Measurements from ENCODE around the gene CSNK1G2. TPM values are rescaled to one million over a fixed set of nuclear protein-coding genes. Genes with fewer than 3 reads are reported as not detected.

CSNK1G2 gene
- polyA plus RNA-seq: 10 to 100 TPM; 18.0 to 35.4 (median 21.8) TPM

DNA sequence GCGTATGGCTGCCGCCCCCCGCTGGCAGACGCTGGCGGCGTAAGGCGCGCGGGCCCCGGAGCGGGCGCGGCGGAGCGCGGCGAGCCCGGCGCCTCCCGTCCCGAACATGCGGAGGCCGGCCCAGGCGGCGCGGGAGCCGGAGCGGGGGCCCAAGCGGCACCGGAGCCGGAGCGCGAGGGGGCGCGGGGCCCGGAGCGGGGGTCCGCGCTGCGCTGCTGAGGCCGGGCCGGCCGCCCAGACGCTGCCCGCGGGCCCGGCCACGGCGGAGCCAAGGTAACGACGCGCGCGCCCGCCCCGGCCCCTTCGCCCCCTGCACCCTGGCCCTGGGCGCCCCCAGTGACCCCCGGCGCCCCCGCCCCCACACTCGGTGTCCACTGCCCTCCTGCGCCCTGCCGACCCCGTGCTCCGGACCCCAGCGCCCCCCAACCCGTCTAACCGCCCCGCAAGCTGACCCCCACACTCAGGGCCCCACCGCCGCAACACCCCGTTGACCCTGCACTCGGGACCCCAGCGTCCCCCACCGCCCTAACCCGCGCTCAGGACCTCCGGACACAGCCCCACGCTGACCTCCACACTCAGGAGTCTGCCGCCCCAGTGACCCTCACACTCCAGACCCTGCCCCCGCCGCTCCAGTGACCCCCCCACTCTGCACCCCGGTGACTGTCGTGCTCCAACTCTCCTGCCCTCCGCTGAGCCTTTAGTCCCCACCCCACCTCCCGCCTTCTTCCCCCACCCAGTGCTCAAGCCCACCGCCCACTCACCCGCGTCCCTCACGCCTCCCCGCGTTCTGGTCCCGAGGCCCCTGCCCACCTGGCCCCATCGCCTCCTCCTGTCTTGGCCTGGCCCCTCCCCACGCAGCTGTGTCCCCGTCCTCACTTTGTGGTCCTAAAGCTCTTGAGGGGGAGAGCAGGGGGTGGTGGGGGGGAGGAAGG, at the start of gene CSNK1G2:
Gene CSNK1G2, plus strand, starts transcription at position 27 of the 932 bp plus-strand sequence. CDS start 28,601 bp downstream, outside the sequence.
- DNase-seq: no peak
- peaks cover 35 to 40% of the 10 kb centered on the region in 2 donors for H3K4me1 Mint-ChIP-seq
- H3K27ac Mint-ChIP-seq: peak within 1 kb of the TSS; percentile 97 to 100 (median 100)
- peaks cover 0 to 4% (median 4%) of the 10 kb centered on the region in 3 donors for H3K36me3 Mint-ChIP-seq
- H3K4me3 Mint-ChIP-seq: peak within 1 kb of the TSS; percentile 92 to 97 (median 96)
- H3K27me3 Mint-ChIP-seq (ENCODE audit: low read depth in 3 of 3): peaks cover 37 to 44% (median 42%) of the 10 kb centered on the region in 3 donors
- no peaks in the 10 kb centered on the region for H3K9me3 Mint-ChIP-seq

DNA sequence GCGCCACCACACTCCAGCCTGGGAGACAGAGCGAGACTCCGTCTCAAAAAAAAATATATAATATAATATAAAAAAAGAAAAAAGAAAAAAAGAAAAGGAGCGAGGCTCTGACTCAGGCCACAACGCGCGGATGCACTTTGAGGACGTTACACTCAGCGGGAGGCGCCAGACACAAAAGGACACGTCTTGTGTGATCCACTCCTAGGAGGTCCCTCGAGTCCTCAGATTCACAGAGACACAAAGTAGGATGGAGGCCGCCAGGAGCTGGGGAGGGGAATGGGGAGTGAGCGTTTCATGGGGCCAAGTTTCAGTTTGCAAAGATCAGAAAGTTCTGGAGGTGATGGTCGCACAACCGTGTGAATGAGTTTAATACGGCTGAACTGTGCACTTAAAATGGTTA, 47.2 kb upstream of the CSNK1G2 start:
- Mint-ChIP-seq H3K27me3 (ENCODE audit: low read depth in 3 of 3) (peaks cover 15 to 29% (median 19%) of the 10 kb centered on the region in 3 donors), H3K36me3 (no peaks in the 10 kb centered on the region), H3K27ac (peak overlapping the region in 5 of 6 donors; percentile 24 to 87 (median 49)), H3K4me1 (peaks cover 44 to 50% of the 10 kb centered on the region in 2 donors), H3K4me3 (peak overlapping the region in 4 of 5 donors; percentile 24 to 62 (median 46)), H3K9me3 (no peaks in the 10 kb centered on the region)
- no peak for DNase-seq

DNA sequence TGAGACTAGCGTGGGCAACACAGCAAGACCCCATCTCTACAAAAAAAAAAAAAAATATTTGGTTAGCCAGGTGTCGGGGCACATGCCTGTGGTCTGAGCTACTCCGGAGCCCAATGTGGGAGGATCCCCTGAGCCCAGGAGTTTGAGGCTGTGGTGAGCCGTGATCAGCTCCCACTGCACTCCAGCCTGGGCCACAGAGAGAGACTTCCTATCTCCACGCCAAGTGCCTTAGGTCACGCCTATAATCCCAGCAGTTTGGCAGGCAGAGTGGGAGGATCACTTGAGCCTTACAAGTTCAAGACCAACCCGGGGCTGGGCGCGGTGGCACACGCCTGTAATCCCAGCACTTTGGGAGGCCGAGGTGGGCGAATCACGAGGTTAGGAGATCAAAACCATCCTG, 44.5 kb upstream of the CSNK1G2 start:
- peak overlapping the region; percentile 98 to 100 (median 98) for H3K27ac Mint-ChIP-seq
- peaks cover 44 to 49% of the 10 kb centered on the region in 2 donors for H3K4me1 Mint-ChIP-seq
- peak overlapping the region; percentile 81 to 94 (median 90) for H3K4me3 Mint-ChIP-seq
- H3K27me3 Mint-ChIP-seq (ENCODE audit: low read depth in 3 of 3): peaks cover 16 to 29% (median 19%) of the 10 kb centered on the region in 3 donors
- H3K36me3 Mint-ChIP-seq: no peaks in the 10 kb centered on the region
- no peaks in the 10 kb centered on the region for H3K9me3 Mint-ChIP-seq
- DNase-seq: no peak

DNA sequence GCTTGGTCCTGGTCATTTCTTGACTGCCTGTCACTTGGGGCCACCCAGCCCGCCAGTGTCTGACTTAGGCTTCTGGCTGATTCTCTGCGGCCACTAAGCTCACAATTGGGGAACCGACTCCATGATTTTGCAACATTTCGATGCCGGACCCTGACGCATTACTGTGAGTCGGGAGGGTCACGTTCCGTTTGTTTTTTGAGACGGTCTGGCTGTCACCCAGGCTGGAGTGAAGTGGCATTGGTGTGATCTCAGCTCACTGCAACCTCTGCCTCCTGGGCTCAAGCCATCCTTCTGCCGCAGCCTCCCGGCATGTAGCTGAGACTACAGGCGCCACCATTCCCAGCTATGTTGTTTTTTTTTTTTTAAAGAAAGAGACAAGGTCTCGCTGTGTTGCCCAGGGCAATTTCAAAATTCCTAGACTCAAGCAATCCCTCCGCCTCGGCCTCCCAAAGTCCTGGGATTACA, 39.0 kb upstream of the CSNK1G2 start:
- Mint-ChIP-seq H3K9me3 (no peaks in the 10 kb centered on the region), H3K4me3 (no peak overlapping the region)

DNA sequence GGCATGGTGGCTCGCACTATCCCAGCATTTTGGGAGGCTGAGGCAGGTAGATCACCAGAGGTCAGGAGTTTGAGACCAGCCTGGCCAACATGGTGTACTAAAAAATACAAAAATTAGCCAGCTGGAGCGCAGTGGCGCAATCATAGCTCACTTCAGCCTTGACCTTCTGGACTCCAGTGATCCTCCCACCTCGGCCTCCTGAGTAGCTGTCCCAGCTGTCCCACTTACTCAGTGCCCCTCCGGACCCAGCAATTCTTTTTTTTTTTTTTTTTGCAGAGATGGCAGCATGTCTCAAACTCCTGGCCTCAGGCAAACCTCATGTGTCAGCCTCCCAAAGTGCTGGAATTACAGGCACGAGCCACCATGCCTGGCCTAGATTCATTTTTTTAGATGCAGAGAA, 38.0 kb upstream of the CSNK1G2 start:
- DNase-seq: no peak
- H3K4me3 Mint-ChIP-seq: no peak overlapping the region
- peak overlapping the region in 2 of 6 donors; percentile 40 to 67 for H3K27ac Mint-ChIP-seq
- H3K4me1 Mint-ChIP-seq: peaks cover 18 to 33% of the 10 kb centered on the region in 2 donors
- no peaks in the 10 kb centered on the region for H3K9me3 Mint-ChIP-seq
- no peaks in the 10 kb centered on the region for H3K36me3 Mint-ChIP-seq
- peaks cover 3 to 6% (median 5%) of the 10 kb centered on the region in 3 donors for H3K27me3 Mint-ChIP-seq (ENCODE audit: low read depth in 3 of 3)

More for the DNA sequence above, 39.0 kb upstream of the CSNK1G2 start:
- Mint-ChIP-seq H3K27me3 (ENCODE audit: low read depth in 3 of 3) (peaks cover 10 to 15% (median 13%) of the 10 kb centered on the region in 3 donors), H3K36me3 (no peaks in the 10 kb centered on the region), H3K4me1 (peaks cover 28 to 36% of the 10 kb centered on the region in 2 donors), H3K27ac (peak overlapping the region in 1 of 6 donors; percentile 35)
- no peak for DNase-seq

DNA sequence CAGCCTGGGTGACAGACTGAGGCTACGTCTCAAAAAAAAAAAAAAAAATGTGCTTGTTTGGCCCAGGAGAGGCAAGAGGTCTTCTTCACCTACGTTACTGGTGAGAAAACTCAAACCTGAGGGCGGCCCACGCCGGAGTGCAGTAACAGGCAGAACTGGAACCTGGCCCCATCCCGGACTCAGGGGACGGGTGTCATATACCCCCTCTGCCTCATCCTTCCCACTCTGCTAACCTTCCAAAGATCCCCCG, 36.2 kb upstream of the CSNK1G2 start:
- Mint-ChIP-seq H3K27me3 (ENCODE audit: low read depth in 3 of 3) (peaks cover 6 to 10% (median 7%) of the 10 kb centered on the region in 3 donors), H3K27ac (peak overlapping the region; percentile 48 to 85 (median 77)), H3K36me3 (no peaks in the 10 kb centered on the region), H3K9me3 (no peaks in the 10 kb centered on the region), H3K4me3 (peak overlapping the region in 4 of 5 donors; percentile 71 to 81 (median 78)), H3K4me1 (peaks cover 28 to 36% of the 10 kb centered on the region in 2 donors)
- DNase-seq: no peak

DNA sequence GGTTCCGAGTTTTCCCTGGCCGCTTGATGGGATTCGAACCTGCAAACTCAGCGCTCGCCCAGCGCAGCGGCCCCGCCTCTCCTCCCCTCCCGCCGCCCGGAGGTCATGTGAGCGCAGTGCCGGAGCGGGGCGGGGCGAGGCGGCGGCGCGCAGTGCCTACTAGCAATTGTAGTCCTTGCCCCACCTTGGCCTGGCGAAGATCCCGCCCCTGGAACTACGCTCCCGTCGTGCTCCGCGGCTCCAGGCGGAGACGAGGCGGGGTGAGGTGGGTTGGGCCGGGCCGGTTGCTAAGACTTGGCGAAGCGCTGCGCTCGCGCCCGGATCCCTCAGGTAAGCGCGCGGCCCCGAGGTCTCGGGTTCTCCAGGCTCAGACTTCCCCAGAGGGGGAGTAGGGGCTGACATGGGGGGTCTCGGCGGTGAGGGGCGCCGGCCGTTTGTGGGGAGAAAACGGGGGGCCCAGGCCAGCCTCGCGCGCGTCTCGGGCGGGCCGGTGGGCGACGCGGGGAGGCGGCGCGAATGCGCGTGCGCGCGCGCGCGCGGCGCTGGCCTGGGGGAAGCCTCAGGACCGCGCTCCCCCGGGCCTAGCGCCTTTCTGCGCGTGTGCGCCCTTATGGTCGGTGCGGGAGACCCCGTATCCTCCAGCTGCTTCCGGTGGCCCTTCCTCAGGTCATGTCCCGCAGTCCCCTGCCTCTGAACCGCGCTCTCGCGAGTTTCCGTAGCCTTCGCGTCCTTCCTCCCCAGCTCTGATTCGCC, 35.7 kb upstream of the CSNK1G2 start, which contains the start of the genes ADAT3 and SCAMP4:
Gene ADAT3, plus strand, starts transcription at position 290 of the 753 bp plus-strand sequence. CDS start 6,649 bp downstream, outside the sequence.
Gene SCAMP4, plus strand, starts transcription at position 290 of the 753 bp plus-strand sequence. CDS start 9,621 bp downstream, outside the sequence.
- DNase-seq: peak; percentile 96 to 98 (median 98)
- peak within 1 kb of the TSS; percentile 78 to 96 (median 93) for H3K27ac Mint-ChIP-seq
- H3K36me3 Mint-ChIP-seq: peaks cover 0 to 2% (median 0%) of the 10 kb centered on the region in 3 donors
- H3K27me3 Mint-ChIP-seq (ENCODE audit: low read depth in 3 of 3): peaks cover 6 to 13% (median 7%) of the 10 kb centered on the region in 3 donors
- H3K9me3 Mint-ChIP-seq: no peaks in the 10 kb centered on the region
- H3K4me1 Mint-ChIP-seq: peaks cover 33 to 41% of the 10 kb centered on the region in 2 donors
- peak within 1 kb of the TSS; percentile 91 to 95 (median 92) for H3K4me3 Mint-ChIP-seq

DNA sequence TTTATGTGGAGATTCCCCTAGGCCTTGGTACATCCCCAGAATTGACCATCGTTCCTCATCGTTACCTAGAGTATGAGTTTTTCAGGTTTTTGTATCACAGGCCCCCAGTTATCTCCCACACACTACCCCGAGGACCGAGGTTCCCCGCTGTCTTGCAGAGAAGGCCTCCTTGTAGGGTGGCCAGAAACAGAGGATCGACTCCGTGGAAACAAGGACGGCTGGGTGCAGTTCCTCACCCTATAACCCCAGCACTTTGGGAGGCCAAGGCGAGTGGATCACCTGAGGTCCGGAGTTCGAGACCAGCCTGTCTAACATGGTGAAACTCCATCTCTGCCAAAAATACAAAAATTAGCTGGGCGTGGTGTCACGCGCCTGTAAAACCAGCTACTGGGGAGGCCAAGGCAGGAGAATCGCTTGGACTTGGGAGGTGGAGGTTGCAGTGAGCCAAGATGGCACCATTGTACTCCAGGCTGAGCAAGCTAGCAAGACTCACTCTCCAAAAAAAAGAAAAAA, 35.1 kb upstream of the CSNK1G2 start:
- Mint-ChIP-seq H3K9me3 (no peaks in the 10 kb centered on the region), H3K27ac (peak overlapping the region; percentile 78 to 96 (median 93)), H3K4me1 (peaks cover 35 to 47% of the 10 kb centered on the region in 2 donors)

DNA sequence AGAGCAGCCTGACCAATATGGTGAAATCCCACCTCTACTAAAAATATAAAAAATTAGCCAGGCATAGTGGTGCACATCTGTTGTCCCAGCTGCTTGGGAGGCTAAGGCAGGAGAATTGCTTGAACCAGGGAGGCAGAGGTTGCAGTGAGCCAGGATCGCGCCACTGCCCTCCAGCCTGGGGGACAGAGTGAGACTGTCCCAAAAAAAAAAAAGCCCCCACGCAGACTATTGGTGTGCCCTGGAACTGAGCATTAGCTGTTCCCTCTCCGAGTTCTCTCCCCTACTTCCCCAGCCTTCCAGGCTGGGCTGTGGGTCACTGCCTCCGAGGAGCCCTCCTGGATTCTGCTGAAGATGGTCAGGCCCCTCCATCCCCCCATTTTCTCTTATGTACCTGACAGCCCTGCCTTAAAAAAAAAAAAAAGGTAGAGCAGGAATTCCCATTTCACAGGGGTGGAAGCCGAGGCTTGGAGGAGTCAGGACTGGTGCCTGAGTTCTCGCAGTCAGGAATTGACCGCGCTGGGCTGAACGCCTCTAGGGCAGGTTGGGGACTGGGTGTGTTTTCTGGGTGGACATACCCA, 33.9 kb upstream of the CSNK1G2 start:
- peaks cover 0 to 4% (median 0%) of the 10 kb centered on the region in 3 donors for H3K36me3 Mint-ChIP-seq
- H3K9me3 Mint-ChIP-seq: no peaks in the 10 kb centered on the region
- H3K4me3 Mint-ChIP-seq: peak overlapping the region in 4 of 5 donors; percentile 33 to 55 (median 52)
- peaks cover 6 to 17% (median 7%) of the 10 kb centered on the region in 3 donors for H3K27me3 Mint-ChIP-seq (ENCODE audit: low read depth in 3 of 3)
- H3K27ac Mint-ChIP-seq: peak overlapping the region in 1 of 6 donors; percentile 64
- DNase-seq: no peak
- H3K4me1 Mint-ChIP-seq: peaks cover 35 to 50% of the 10 kb centered on the region in 2 donors

More for the DNA sequence above, 35.1 kb upstream of the CSNK1G2 start:
- Mint-ChIP-seq H3K36me3 (peaks cover 0 to 4% (median 0%) of the 10 kb centered on the region in 3 donors), H3K4me3 (peak overlapping the region; percentile 91 to 95 (median 92)), H3K27me3 (ENCODE audit: low read depth in 3 of 3) (peaks cover 6 to 15% (median 7%) of the 10 kb centered on the region in 3 donors)
- DNase-seq: no peak

DNA sequence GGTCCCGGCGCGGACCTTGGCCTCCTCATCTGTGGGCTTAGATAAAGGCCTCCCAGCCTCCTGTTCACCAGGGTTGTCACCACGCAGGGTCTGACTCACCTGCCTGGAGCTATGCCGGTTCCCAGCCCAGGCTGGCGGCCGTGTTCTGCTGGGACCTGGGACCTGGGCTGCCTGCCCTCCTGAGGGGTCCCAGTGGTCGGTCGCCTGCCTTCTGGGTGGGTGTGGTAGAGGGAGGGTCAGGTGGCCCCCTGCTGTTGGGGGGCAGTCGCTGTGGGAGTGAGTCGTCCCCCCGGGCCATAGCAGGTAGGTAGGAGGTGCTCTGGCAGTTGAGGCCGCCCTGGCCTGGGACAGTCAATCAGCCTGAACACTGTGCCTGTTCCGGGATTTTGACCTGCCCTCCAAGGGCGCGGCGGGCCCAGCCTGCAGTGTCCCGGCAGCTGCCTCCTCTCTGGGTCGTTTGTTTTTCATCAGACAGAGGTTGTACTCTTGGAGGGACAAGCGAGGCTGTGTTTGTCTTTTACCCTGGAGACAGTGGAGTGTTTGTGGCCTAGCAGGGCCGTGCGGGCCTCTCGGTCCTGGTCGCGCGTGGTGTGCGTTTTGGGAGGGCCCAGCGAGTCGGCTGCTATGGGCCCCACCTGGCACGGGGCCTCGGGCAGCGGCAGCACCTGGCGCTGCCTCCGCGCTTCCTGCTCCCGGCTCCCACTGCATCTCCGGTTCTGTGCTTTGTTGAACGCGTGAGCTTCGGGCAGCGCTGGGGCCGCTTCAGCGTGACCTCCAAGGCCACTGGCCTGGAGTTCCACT, 33.2 kb upstream of the CSNK1G2 start:
- H3K9me3 Mint-ChIP-seq: no peaks in the 10 kb centered on the region
- H3K4me3 Mint-ChIP-seq: no peak overlapping the region
- peaks cover 0 to 4% (median 0%) of the 10 kb centered on the region in 3 donors for H3K36me3 Mint-ChIP-seq
- peak overlapping the region in 1 of 6 donors; percentile 94 for H3K27ac Mint-ChIP-seq
- H3K4me1 Mint-ChIP-seq: peaks cover 35 to 50% of the 10 kb centered on the region in 2 donors
- H3K27me3 Mint-ChIP-seq (ENCODE audit: low read depth in 3 of 3): peaks cover 6 to 17% (median 7%) of the 10 kb centered on the region in 3 donors
- no peak for DNase-seq

DNA sequence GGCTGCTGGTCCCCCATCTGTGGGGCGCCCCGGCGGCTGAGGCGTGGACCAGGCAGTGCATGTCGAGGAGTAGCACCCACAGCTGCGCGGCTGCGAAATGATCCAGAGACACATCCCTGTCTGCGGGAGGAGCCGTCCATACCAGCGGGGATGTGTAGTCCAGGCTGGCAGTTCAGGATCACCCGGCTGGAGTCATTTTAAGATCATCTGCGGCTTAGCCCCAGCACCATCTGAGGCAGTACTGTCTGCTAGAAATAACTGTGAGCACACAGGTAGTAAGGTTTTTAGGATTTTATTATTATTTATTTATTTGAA, 32.7 kb upstream of the CSNK1G2 start:
- Mint-ChIP-seq H3K4me3 (no peak overlapping the region), H3K27me3 (ENCODE audit: low read depth in 3 of 3) (peaks cover 6 to 15% (median 7%) of the 10 kb centered on the region in 3 donors), H3K9me3 (no peaks in the 10 kb centered on the region), H3K36me3 (peaks cover 0 to 4% (median 0%) of the 10 kb centered on the region in 3 donors), H3K27ac (peak overlapping the region in 1 of 6 donors; percentile 94), H3K4me1 (peaks cover 35 to 53% of the 10 kb centered on the region in 2 donors)
- DNase-seq: no peak

DNA sequence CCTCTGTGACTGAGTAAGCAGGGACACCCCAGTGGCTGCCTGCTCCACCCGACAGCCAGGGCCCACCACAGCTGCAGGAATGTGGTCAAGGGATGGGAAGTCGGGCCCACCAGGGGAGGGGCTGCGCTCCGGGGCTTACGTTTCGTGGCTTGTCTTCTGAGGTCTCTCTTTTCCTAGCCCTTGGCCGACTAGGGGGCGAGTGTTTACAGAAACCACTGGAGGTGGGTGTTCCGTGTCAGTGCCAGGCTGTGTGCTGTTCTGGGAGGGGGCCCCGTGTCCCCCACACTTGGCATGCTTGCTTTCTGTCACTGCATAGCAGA, 31.3 kb upstream of the CSNK1G2 start:
- Mint-ChIP-seq H3K9me3 (no peaks in the 10 kb centered on the region), H3K4me3 (peak overlapping the region; percentile 71 to 80 (median 78)), H3K36me3 (peaks cover 0 to 4% (median 0%) of the 10 kb centered on the region in 3 donors), H3K4me1 (peaks cover 30 to 48% of the 10 kb centered on the region in 2 donors), H3K27me3 (ENCODE audit: low read depth in 3 of 3) (peaks cover 6 to 15% (median 7%) of the 10 kb centered on the region in 3 donors), H3K27ac (peak overlapping the region; percentile 10 to 94 (median 86))
- DNase-seq: peak in 1 of 3 donors; percentile 28

All from immature natural killer cell (primary cell).